CD14-positive monocyte (primary cell): ENCODE results near the gene TRAF1. TPM values are rescaled to one million over a fixed set of nuclear protein-coding genes. Genes with fewer than 3 reads are reported as not detected.

Source experiments
- DNase-seq, 3 donors: peaks; one replicate each; pipeline ENCODE4 v3.0.0-alpha.2; 2011 to 2022
- H2AFZ ChIP-seq: 2 replicates; pipeline ENCODE4 v1.6.0; 2012; ENCODE audit warnings: mild to moderate bottlenecking, low read depth, low read length, inconsistent platforms; ENCODE audit not compliant: insufficient read depth, poor library complexity, severe bottlenecking
- H3K27ac ChIP-seq, 2 donors: 1 replicate in 1 of 2; 2 replicates in 1 of 2; pipeline ENCODE4 v1.5.1; 2012 to 2013; ENCODE audit warnings: low read length in 2 of 2, control low read depth in 1 of 2, inconsistent platforms in 1 of 2, low read depth in 1 of 2, mild to moderate bottlenecking in 1 of 2
- H3K27me3 ChIP-seq, 2 donors: one replicate each; pipeline versions ENCODE4 v1.6.0 to v1.6.1; 2011 to 2013; ENCODE audit warnings: low read length in 2 of 2; ENCODE audit not compliant: control insufficient read depth in 2 of 2, insufficient read depth in 2 of 2
- H3K36me3 ChIP-seq, 2 donors: replicated peaks in 1 of 2; 1 replicate in 1 of 2; 2 replicates in 1 of 2; pipeline versions ENCODE4 v1.5.1 to v1.6.1; 2012 to 2013; ENCODE audit warnings: low read length in 2 of 2, control low read depth in 1 of 2, inconsistent platforms in 1 of 2, mild to moderate bottlenecking in 1 of 2; ENCODE audit not compliant: insufficient read depth in 2 of 2, control insufficient read depth in 1 of 2
- H3K4me1 ChIP-seq, 2 donors: 1 replicate in 1 of 2; 2 replicates in 1 of 2; pipeline versions ENCODE4 v1.5.1 to v1.6.1; 2012 to 2013; ENCODE audit warnings: low read length in 2 of 2, control low read depth in 1 of 2, inconsistent platforms in 1 of 2, mild to moderate bottlenecking in 1 of 2, moderate library complexity in 1 of 2; ENCODE audit not compliant: insufficient read depth in 2 of 2, control insufficient read depth in 1 of 2
- H3K4me2 ChIP-seq: replicated peaks from 2 replicates; pipeline ENCODE3; 2012; ENCODE audit warnings: low read length, moderate library complexity, mild to moderate bottlenecking; ENCODE audit not compliant: poor library complexity, severe bottlenecking; ENCODE audit errors: extremely low read depth
- H3K4me3 ChIP-seq, 3 experiments: fragments of 200-600 bp in 1 of 3; sonication (generic) in 1 of 3; replicated peaks in 1 of 3; 1 replicate in 2 of 3; 2 replicates in 1 of 3; pipeline ENCODE4 v1.5.1; 2011 to 2013; ENCODE audit warnings: low read length in 3 of 3, mild to moderate bottlenecking in 3 of 3, control low read depth in 2 of 3, low read depth in 2 of 3, inconsistent platforms in 1 of 3, moderate library complexity in 1 of 3
- H3K79me2 ChIP-seq: 2 replicates; pipeline ENCODE4 v1.6.0; 2012; ENCODE audit warnings: mild to moderate bottlenecking, control low read depth, inconsistent platforms, low read length, moderate library complexity; ENCODE audit not compliant: insufficient read depth
- H3K9ac ChIP-seq: 2 replicates; pipeline ENCODE4 v1.6.0; 2017; ENCODE audit warnings: low read length, mild to moderate bottlenecking; ENCODE audit not compliant: insufficient read depth, poor library complexity, severe bottlenecking
- H3K9me3 ChIP-seq, 2 donors: replicated peaks in 1 of 2; 1 replicate in 1 of 2; 2 replicates in 1 of 2; pipeline versions ENCODE4 v1.5.1 to v1.6.1; 2012 to 2013; ENCODE audit warnings: low read length in 2 of 2, control low read depth in 1 of 2; ENCODE audit not compliant: control insufficient read depth in 1 of 2, insufficient read depth in 1 of 2
- H4K20me1 ChIP-seq: 2 replicates; pipeline ENCODE4 v1.6.0; 2012; ENCODE audit warnings: mild to moderate bottlenecking, low read length, control low read depth, moderate library complexity; ENCODE audit not compliant: insufficient read depth
- H3K27ac Mint-ChIP-seq, 7 donors: one replicate each; pipeline ENCODE4 v1.8.0; 2020; ENCODE audit warnings: mild to moderate bottlenecking in 7 of 7, mixed read lengths in 7 of 7, moderate library complexity in 6 of 7, inconsistent platforms in 2 of 7
- H3K27me3 Mint-ChIP-seq, 3 donors: one replicate each; pipeline ENCODE4 v1.8.0; 2021 to 2022; ENCODE audit warnings: low read depth in 3 of 3, mild to moderate bottlenecking in 3 of 3, mixed read lengths in 3 of 3, moderate library complexity in 3 of 3, inconsistent platforms in 1 of 3
- H3K36me3 Mint-ChIP-seq, 2 donors: one replicate each; pipeline ENCODE4 v1.8.0; 2020; ENCODE audit warnings: mixed read lengths in 2 of 2, inconsistent platforms in 1 of 2, mild to moderate bottlenecking in 1 of 2
- H3K4me1 Mint-ChIP-seq: one replicate; pipeline ENCODE4 v1.8.0; 2020; ENCODE audit warnings: mild to moderate bottlenecking, mixed read lengths
- H3K4me3 Mint-ChIP-seq, 2 donors: one replicate each; pipeline ENCODE4 v1.8.0; 2020; ENCODE audit warnings: mild to moderate bottlenecking in 2 of 2, mixed read lengths in 2 of 2, moderate library complexity in 1 of 2
- H3K9me3 Mint-ChIP-seq, 7 donors: one replicate each; pipeline ENCODE4 v1.8.0; 2020 to 2022; ENCODE audit warnings: mixed read lengths in 7 of 7, mild to moderate bottlenecking in 6 of 7, moderate library complexity in 6 of 7, inconsistent platforms in 2 of 7
- WGBS: methylation state at CpG from one replicate; pipeline ENCODE4 v1.1.5; 2013; ENCODE audit warnings: missing lambda C conversion rate; ENCODE audit not compliant: insufficient coverage; 5-methylcytosine and 5-hydroxymethylcytosine counted together
- intact Hi-C, 2 donors: fragments of 100-400 bp; cut with micrococcal nuclease; formaldehyde crosslinking; loops; one replicate each; pipeline versions ENCODE4 v1.15.0 to v1.15.1; 2023
- polyA plus RNA-seq, 3 donors: library from polyadenylated mRNA; depleted of rRNA in 1 of 3; unstranded in 2 of 3; stranded (reverse) in 1 of 3; fragments of 300-500 nt in 2 of 3; fragments of >200 nt in 1 of 3; fragmentation: Illumina TruSeq in 2 of 3; gene quantifications; 1 replicate in 2 of 3; 2 replicates in 1 of 3; pipeline ENCODE4 v1.2.3, GENCODE V29; 2012 to 2021
- TF ChIP-seq, protein P1 (sequence below): fragments of 200-600 bp; IDR thresholded peaks from one replicate; pipeline ENCODE4 v1.8.0; 2022; ENCODE audit warnings: antibody characterized with exemption, mild to moderate bottlenecking

The TRAF1 gene
- polyA plus RNA-seq, 3 donors = 0.15 to 22.8 (median 0.74) TPM

DNA sequence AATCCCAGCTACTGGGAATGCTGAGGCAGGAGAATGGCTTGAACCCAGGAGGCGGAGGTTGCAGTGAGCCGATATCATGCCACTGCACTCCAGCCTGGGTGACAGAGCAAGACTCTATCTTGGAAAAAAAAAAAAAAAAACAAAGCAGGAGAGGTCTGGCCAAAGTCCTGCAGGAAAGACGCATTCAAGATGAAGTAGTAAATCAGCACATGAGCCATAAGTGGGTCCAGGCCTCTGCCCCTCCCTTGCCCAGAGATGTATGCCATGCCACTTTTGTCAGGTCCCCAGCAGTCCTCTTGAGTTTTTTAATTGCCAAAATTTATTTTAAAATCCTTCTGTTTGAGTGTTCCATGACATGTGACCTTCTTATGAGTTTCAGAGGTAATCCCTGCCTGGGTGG, 41.1 kb downstream of the TRAF1 start:
- H3K9me3 Mint-ChIP-seq = peaks cover 0 to 2% (median 0%) of the 10 kb centered on the region in 7 donors
- H3K27ac Mint-ChIP-seq = no peak overlapping the region

DNA sequence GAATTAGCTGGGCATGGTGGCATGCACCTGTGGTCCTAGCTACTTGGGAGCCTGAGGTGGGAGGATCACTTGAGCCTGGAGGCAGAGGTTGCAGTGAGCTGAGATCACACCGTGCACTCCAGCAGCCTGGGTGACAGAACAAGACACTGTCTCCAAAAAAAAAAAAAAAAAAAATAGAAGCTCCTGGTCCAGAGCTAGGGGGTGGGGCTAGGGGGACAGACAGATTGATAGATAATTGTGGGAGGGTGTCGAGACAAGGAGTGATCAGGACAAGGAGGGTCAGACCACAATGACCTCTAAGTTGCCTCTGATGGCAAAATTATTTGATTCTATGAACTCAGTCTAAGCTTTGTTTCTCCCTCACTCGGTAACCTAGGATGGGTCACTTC, 43.0 kb downstream of the TRAF1 start:
- peaks cover 3% of the 10 kb centered on the region for H3K79me2 ChIP-seq
- Mint-ChIP-seq H3K36me3 (no peaks in the 10 kb centered on the region), H3K4me3 (no peak overlapping the region), H3K4me1 (peaks cover 12% of the 10 kb centered on the region), H3K9me3 (peaks cover 0 to 2% (median 0%) of the 10 kb centered on the region in 7 donors), H3K27ac (no peak overlapping the region), H3K27me3 (peaks cover 1 to 8% (median 7%) of the 10 kb centered on the region in 3 donors)
- no peaks in the 10 kb centered on the region for H3K9me3 ChIP-seq
- DNase-seq = no peak
- H3K4me1 ChIP-seq = peaks cover 3% of the 10 kb centered on the region in 2 donors
- H3K27me3 ChIP-seq = no peaks in the 10 kb centered on the region
- no peak overlapping the region for H3K27ac ChIP-seq
- no peak overlapping the region for H3K4me2 ChIP-seq
- H3K36me3 ChIP-seq = no peaks in the 10 kb centered on the region
- intact Hi-C loops = no loop called here
- WGBS = 44% methylated on average over 1 of the region's 3 CpGs
- no peak overlapping the region for H2AFZ ChIP-seq
- no peak overlapping the region for H3K9ac ChIP-seq
- no peak overlapping the region for H3K4me3 ChIP-seq
- H4K20me1 ChIP-seq = no peaks in the 10 kb centered on the region
- TF ChIP-seq, protein P1, sequence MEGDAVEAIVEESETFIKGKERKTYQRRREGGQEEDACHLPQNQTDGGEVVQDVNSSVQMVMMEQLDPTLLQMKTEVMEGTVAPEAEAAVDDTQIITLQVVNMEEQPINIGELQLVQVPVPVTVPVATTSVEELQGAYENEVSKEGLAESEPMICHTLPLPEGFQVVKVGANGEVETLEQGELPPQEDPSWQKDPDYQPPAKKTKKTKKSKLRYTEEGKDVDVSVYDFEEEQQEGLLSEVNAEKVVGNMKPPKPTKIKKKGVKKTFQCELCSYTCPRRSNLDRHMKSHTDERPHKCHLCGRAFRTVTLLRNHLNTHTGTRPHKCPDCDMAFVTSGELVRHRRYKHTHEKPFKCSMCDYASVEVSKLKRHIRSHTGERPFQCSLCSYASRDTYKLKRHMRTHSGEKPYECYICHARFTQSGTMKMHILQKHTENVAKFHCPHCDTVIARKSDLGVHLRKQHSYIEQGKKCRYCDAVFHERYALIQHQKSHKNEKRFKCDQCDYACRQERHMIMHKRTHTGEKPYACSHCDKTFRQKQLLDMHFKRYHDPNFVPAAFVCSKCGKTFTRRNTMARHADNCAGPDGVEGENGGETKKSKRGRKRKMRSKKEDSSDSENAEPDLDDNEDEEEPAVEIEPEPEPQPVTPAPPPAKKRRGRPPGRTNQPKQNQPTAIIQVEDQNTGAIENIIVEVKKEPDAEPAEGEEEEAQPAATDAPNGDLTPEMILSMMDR = no peak

More for the DNA sequence above, 41.1 kb downstream of the TRAF1 start:
- Histone ChIP-seq H3K27ac (no peak overlapping the region), H4K20me1 (no peaks in the 10 kb centered on the region), H2AFZ (no peak overlapping the region), H3K9me3 (no peaks in the 10 kb centered on the region), H3K4me2 (no peak overlapping the region), H3K4me3 (no peak overlapping the region), H3K79me2 (no peaks in the 10 kb centered on the region), H3K9ac (no peak overlapping the region), H3K4me1 (no peaks in the 10 kb centered on the region), H3K27me3 (no peaks in the 10 kb centered on the region), H3K36me3 (no peaks in the 10 kb centered on the region)
- Mint-ChIP-seq H3K36me3 (no peaks in the 10 kb centered on the region), H3K27me3 (peaks cover 2 to 8% (median 7%) of the 10 kb centered on the region in 3 donors), H3K4me1 (peaks cover 13% of the 10 kb centered on the region), H3K4me3 (no peak overlapping the region)
- 86% methylated on average over 3 of the region's 3 CpGs for WGBS
- intact Hi-C loops = no loop called here
- TF ChIP-seq, protein P1 = no peak
- no peak for DNase-seq
